Neural cell (in vitro differentiated cells): ENCODE data around the gene CABP7. TPM values are rescaled to one million over a fixed set of nuclear protein-coding genes. Genes with fewer than 3 reads are reported as not detected.

ENCODE experiments used
- H2AFZ ChIP-seq: fragments of 200-600, 300-800 bp; sonication (generic), shearing (Covaris generic); 2 replicates; pipeline ENCODE4 v1.6.0; 2014; ENCODE audit warnings: low read depth, mild to moderate bottlenecking, antibody characterized with exemption, low read length, moderate library complexity
- H3F3A ChIP-seq: fragments of 200-600 bp; shearing (Covaris generic); 2 replicates; pipeline ENCODE4 v1.6.1; 2016; ENCODE audit warnings: mild to moderate bottlenecking, moderate library complexity, mixed read lengths, antibody characterized with exemption, low read length; ENCODE audit not compliant: insufficient read depth, poor library complexity, severe bottlenecking
- H3K27ac ChIP-seq: fragments of 200-600, 300-800 bp; sonication (generic), shearing (Covaris generic); 2 replicates; pipeline ENCODE4 v1.5.1; 2014; ENCODE audit warnings: mild to moderate bottlenecking, low read length, moderate library complexity
- H3K27me3 ChIP-seq: fragments of 300-800, 200-600 bp; sonication (generic), shearing (Covaris generic); 2 replicates; pipeline ENCODE4 v1.6.0; 2014; ENCODE audit warnings: mild to moderate bottlenecking, low read depth, low read length, moderate library complexity; ENCODE audit not compliant: insufficient read depth
- H3K36me3 ChIP-seq: fragments of 300-800, 200-600 bp; sonication (generic), shearing (Covaris generic); 2 replicates; pipeline ENCODE4 v1.5.1; 2014; ENCODE audit warnings: mild to moderate bottlenecking, antibody characterized with exemption, low read length, moderate library complexity; ENCODE audit not compliant: insufficient read depth
- H3K4me2 ChIP-seq: fragments of 300-800, 200-600 bp; sonication (generic), shearing (Covaris generic); 2 replicates; pipeline ENCODE4 v1.6.0; 2014; ENCODE audit warnings: mild to moderate bottlenecking, low read length
- H3K4me3 ChIP-seq: fragments of 300-800, 200-600 bp; sonication (generic), shearing (Covaris generic); 2 replicates; pipeline ENCODE4 v1.5.1; 2014; ENCODE audit warnings: mild to moderate bottlenecking, low read length, moderate library complexity
- H3K79me2 ChIP-seq: fragments of 200-600 bp; shearing (Covaris generic); replicated peaks from 2 replicates; pipeline ENCODE4 v1.6.0; 2014; ENCODE audit warnings: mild to moderate bottlenecking, low read length, moderate library complexity; ENCODE audit not compliant: insufficient read depth
- H3K9ac ChIP-seq: fragments of 300-800, 200-600 bp; sonication (generic), shearing (Covaris generic); 2 replicates; pipeline ENCODE4 v1.6.1; 2016; ENCODE audit warnings: mild to moderate bottlenecking, low read length, mixed read lengths
- H3K9me2 ChIP-seq: fragments of 200-600 bp; shearing (Covaris generic); 2 replicates; pipeline ENCODE4 v1.6.1; 2016; ENCODE audit warnings: mild to moderate bottlenecking, low read length, mixed read lengths; ENCODE audit not compliant: insufficient read depth
- H3K9me3 ChIP-seq: fragments of 200-600, 300-800 bp; sonication (generic), shearing (Covaris generic); 2 replicates; pipeline ENCODE4 v1.6.1; 2016; ENCODE audit warnings: mild to moderate bottlenecking, mixed run types, low read length, moderate library complexity, mixed read lengths
- H4K20me1 ChIP-seq: fragments of 200-600 bp; shearing (Covaris generic); 2 replicates; pipeline ENCODE4 v1.6.1; 2016; ENCODE audit warnings: mild to moderate bottlenecking, mixed run types; ENCODE audit not compliant: insufficient read depth
- CTCF ChIP-seq: fragments of 450-650 bp; IDR thresholded peaks from 2 replicates; pipeline ENCODE4 v1.5.1; 2014; ENCODE audit warnings: antibody characterized with exemption, mild to moderate bottlenecking, moderate library complexity; ENCODE audit not compliant: poor library complexity, severe bottlenecking
- EP300 ChIP-seq: fragments of 450-650 bp; conservative IDR thresholded peaks from 2 replicates; pipeline ENCODE4 v1.6.1; 2014; ENCODE audit warnings: antibody characterized with exemption, mild to moderate bottlenecking, moderate library complexity; ENCODE audit not compliant: poor library complexity, severe bottlenecking
- EZH2 ChIP-seq: fragments of 200-600, 300-800 bp; shearing (Covaris generic), sonication (generic); IDR thresholded peaks from 2 replicates; pipeline ENCODE4 v1.6.1; 2014; ENCODE audit warnings: antibody characterized with exemption, low read length, borderline replicate concordance, mild to moderate bottlenecking; ENCODE audit not compliant: insufficient read depth, poor library complexity, severe bottlenecking
- MXI1 ChIP-seq: fragments of 450-650 bp; conservative IDR thresholded peaks from 2 replicates; pipeline ENCODE4 v1.6.1; 2014; ENCODE audit warnings: antibody characterized with exemption, mild to moderate bottlenecking; ENCODE audit not compliant: poor library complexity, severe bottlenecking
- POLR2AphosphoS5 ChIP-seq: IDR thresholded peaks from 2 replicates; pipeline ENCODE4 v1.6.1; 2012
- RAD21 ChIP-seq: fragments of 450-650 bp; conservative IDR thresholded peaks from 2 replicates; pipeline ENCODE4 v1.6.1; 2014; ENCODE audit warnings: antibody characterized with exemption, mild to moderate bottlenecking, moderate library complexity
- REST ChIP-seq: IDR thresholded peaks from 2 replicates; pipeline ENCODE4 v1.6.1; 2012; ENCODE audit warnings: borderline replicate concordance
- SMC3 ChIP-seq: fragments of 450-650 bp; conservative IDR thresholded peaks from 2 replicates; pipeline ENCODE4 v1.6.1; 2014; ENCODE audit warnings: antibody characterized with exemption, mild to moderate bottlenecking, moderate library complexity; ENCODE audit not compliant: poor library complexity
- TAF1 ChIP-seq: IDR thresholded peaks from 2 replicates; pipeline ENCODE4 v1.6.1; 2012; ENCODE audit warnings: low read depth
- polyA plus RNA-seq: library from polyadenylated mRNA; depleted of rRNA; stranded (reverse); fragments of >200 nt; gene quantifications from 2 replicates; pipeline ENCODE4 v1.2.3, GENCODE V29; 2014
- small RNA-seq, 3 experiments: library from RNA; depleted of rRNA; stranded (forward); fragments of <200 nt; gene quantifications; one replicate each; pipeline ENCODE3, GENCODE V24; 2012

Gene CABP7
- polyA plus RNA-seq, 1 donor from 2014 or later = 0.67 TPM

GRCh38 chr22:29780748-29781676 lies 61.2 kb downstream of the CABP7 start:
- Histone ChIP-seq H3K9me2 (no peaks in the 10 kb centered on the region), H3K4me2 (no peak overlapping the region), H3K9ac (no peak overlapping the region)

More at GRCh38 chr22:29780748-29781676, 61.2 kb downstream of the CABP7 start:
- H3K4me3 ChIP-seq = no peak overlapping the region
- H3K79me2 ChIP-seq = no peaks in the 10 kb centered on the region
- no peaks in the 10 kb centered on the region for H3K9me3 ChIP-seq
- no peak overlapping the region for H2AFZ ChIP-seq
- no peaks in the 10 kb centered on the region for H3F3A ChIP-seq
- H3K36me3 ChIP-seq = no peaks in the 10 kb centered on the region
- no peak overlapping the region for H3K27ac ChIP-seq
- no peaks in the 10 kb centered on the region for H4K20me1 ChIP-seq
- H3K27me3 ChIP-seq = no peaks in the 10 kb centered on the region
- TF ChIP-seq POLR2AphosphoS5 = no peak
- no peak for TF ChIP-seq EP300
- no peak for TF ChIP-seq SMC3
- no peak for TF ChIP-seq MXI1
- no peak for TF ChIP-seq REST
- no peak for TF ChIP-seq RAD21
- no peak for TF ChIP-seq CTCF
- TF ChIP-seq TAF1 = no peak
- TF ChIP-seq EZH2 = no peak

Small RNA genes within 50 kb of the gene (small RNA-seq; reads per million reads assigned to genes)
- 0 reads per million in 3 experiments for gene AC004882.2
- gene RF00019 = 0 to 1.2 (median 0) reads per million in 3 experiments

Other genes starting within 250 kb of the CABP7 start
- 0.05 and 0.42 TPM in 2 replicates for gene NEFH, start 239.8 kb upstream of the CABP7 start, polyA plus RNA-seq
- 33.4 and 38.6 TPM in 2 replicates for gene THOC5, start 166.2 kb upstream of the CABP7 start, polyA plus RNA-seq
- 229 and 244 TPM in 2 replicates for gene NIPSNAP1, start 138.9 kb upstream of the CABP7 start, polyA plus RNA-seq
- gene NF2, start 116.4 kb upstream of the CABP7 start, polyA plus RNA-seq = 17.0 and 18.7 TPM in 2 replicates
- gene ZMAT5, start 47.0 kb downstream of the CABP7 start, polyA plus RNA-seq = 54.9 and 57.9 TPM in 2 replicates
- gene UQCR10, start 47.4 kb downstream of the CABP7 start, polyA plus RNA-seq = 192 and 234 TPM in 2 replicates
- 25.3 and 26.2 TPM in 2 replicates for gene ASCC2, start 118.3 kb downstream of the CABP7 start, polyA plus RNA-seq
- gene MTMR3, start 163.2 kb downstream of the CABP7 start, polyA plus RNA-seq = 46.7 and 59.6 TPM in 2 replicates